KOPT-K1 (cell line): ENCODE measurements around the gene ZNF549.
"Not testable (repeated sequence)": the region's sequence is repeated elsewhere in the genome, so short reads cannot be mapped to it uniquely, and the experiment has no call there.

Experiments
- H3K27ac ChIP-seq: fragments of 200-600 bp; sonication (generic); 2 replicates; pipeline ENCODE4 v1.5.1; 2016; ENCODE audit warnings: antibody characterized with exemption, mild to moderate bottlenecking, low read depth, low read length; ENCODE audit not compliant: poor library complexity, severe bottlenecking
- H3K36me3 ChIP-seq: fragments of 200-600 bp; sonication (generic); 2 replicates; pipeline ENCODE4 v1.5.1; 2017; ENCODE audit warnings: antibody characterized with exemption, mild to moderate bottlenecking, low read length, moderate library complexity; ENCODE audit not compliant: insufficient read depth
- H3K9me3 ChIP-seq: fragments of 200-600 bp; sonication (generic); 2 replicates; pipeline ENCODE4 v1.5.1; 2017; ENCODE audit warnings: antibody characterized with exemption, low read length, mild to moderate bottlenecking; ENCODE audit not compliant: insufficient read depth, poor library complexity, severe bottlenecking

Gene ZNF549

DNA sequence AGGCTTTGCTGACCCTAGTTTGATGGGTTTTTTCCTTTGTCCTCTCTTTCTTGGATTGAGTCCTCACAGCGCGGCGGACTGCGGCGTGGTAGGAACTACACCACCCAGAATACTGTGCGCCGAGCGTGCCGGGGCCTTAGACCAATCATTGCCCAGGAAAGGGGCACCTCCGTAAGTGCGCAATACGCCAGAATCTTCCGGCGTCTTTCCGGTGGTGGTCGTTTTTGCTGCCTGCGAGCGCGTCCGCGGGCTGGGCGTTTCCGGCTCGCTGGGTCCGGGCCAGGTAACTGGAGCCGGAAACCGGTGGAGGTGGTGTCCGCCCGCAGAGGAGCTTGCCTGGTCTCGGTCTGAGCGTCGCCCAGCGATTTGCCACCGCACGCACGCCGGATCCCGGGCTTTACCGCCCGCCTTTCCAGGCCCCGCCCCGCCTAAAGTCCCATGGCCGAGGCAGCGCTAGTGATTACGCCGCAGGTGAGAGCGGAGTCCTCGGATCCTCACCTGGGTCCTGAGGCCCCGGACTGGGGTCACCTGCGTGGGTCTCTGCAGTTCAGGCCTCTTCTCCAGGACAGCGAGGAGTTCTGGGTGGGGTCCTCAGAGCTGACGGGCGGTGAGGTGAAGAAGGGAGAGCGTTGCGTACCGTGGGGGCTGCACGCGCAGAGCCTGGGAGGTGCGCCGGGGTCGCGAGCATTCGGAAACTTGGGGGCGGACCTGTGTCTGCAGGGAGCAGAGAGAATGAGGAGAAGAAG is at the start of gene ZNF549:
TSS of gene ZNF549 (plus strand) at position 221 of the 746 bp plus-strand sequence. CDS start at position 439, 218 bp downstream.
- Histone ChIP-seq H3K27ac (peak within 1 kb of the TSS; percentile 64), H3K9me3 (peaks cover 21% of the 10 kb centered on the region), H3K36me3 (peaks cover 24% of the 10 kb centered on the region)

DNA sequence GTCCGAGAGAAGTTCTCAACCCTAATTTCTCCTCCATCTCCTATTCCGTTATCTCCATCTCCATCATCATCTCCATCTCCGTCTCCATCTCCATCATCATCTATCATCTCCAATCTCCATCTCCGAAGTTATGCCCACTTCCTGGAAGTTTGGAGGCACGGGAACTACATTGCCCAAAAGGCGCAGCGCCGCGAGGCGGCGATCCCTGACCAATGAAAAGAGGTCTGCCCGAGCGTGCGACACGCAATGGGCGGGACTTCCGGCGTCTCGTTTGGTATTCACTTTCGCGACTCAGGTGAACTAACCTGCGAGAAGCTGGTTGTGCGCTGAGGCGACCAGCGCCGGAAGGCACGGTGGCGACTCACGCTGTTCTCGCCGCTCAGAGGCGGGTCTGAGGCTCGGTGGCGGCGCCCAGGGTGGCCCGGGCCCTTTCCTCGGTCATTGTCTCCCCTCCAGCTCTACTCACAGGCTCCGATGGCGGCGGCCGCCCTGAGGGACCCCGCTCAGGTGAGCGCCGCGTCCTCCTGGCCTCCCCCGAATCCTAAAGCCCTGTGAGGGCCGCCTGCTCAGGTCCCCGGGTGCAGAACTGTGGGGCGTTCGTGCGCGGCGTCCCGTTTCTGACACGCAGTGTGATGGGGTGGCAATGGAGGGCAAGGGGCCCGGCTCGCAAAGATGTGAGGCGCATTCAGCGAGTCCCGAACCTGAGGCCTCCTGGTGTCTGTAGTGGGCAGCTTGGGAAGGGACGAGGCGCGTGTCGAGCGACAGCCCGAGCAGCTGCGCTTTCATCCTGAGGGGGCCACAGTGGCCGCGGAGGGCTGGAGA is 39.5 kb upstream of the ZNF549 start, which contains the start of gene ZNF419:
TSS of gene ZNF419 (plus strand) at position 274 of the 822 bp plus-strand sequence. CDS start at position 475, 201 bp downstream.
- peak within 1 kb of the TSS; percentile 57 for H3K27ac ChIP-seq
- H3K9me3 ChIP-seq: not testable (repeated sequence)
- peaks cover 21% of the 10 kb centered on the region for H3K36me3 ChIP-seq

DNA sequence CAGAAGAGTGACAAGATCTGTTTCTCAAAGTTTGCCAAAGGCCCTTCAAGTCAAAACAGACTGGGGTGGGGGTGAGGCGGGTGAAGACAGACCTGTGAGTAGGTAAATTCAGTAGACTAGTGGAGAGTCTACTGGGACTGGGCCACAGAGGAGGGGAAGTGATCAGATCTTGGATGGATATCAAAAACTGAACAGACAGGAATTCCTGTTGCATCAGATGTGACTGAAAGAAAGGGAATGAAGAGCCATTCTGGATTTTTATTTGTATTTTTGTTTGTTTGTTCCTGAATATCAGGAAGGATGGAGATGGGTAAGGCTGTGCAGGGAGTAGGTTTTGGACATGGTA is 38.9 kb upstream of the ZNF549 start:
- H3K27ac ChIP-seq, H3K9me3 ChIP-seq: not testable (repeated sequence)
- peaks cover 27% of the 10 kb centered on the region for H3K36me3 ChIP-seq

- peaks cover 35% of the 10 kb centered on the region for H3K36me3 ChIP-seq
Measured at GRCh38 chr19:57499332-57499679, 27.9 kb upstream of the ZNF549 start.

DNA sequence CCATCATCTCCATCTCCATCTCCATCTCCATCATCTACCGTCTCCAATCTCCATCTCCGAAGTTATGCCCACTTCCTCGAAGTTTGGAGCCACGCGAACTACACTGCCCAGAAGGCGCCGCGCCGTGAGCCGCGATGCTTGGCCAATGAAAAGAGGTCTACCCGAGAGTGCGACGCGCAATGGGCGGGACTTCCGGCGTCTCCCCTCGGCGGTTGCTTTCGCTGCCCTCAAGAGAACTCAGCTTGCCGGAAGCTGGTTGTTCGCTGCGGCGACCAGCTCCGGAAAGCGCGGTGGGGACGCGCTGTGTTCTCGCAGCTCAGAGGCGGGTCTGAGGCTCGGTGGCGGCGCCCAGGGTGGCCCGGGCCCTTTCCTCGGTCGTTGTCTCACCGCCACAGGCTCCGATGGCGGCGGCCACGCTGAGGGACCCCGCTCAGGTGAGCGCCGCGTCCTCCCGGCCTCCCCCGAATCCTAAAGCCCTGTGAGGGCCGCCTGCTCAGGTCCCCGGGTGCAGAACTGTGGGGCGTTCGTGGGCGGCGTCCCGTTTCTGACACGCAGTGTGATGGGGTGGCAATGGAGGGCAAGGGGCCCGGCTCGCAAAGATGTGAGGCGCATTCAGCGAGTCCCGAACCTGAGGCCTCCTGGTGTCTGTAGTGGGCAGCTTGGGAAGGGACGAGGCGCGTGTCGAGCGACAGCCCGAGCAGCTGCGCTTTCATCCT is 27.3 kb upstream of the ZNF549 start, which contains the start of gene ZNF773:
TSS of gene ZNF773 (plus strand) at position 259 of the 716 bp plus-strand sequence. CDS start at position 402, 143 bp downstream.
- Histone ChIP-seq H3K9me3 (peaks cover 43% of the 10 kb centered on the region), H3K27ac (peak within 1 kb of the TSS; percentile 74), H3K36me3 (peaks cover 35% of the 10 kb centered on the region)

More at GRCh38 chr19:57499332-57499679, 27.9 kb upstream of the ZNF549 start:
- not testable (repeated sequence) for H3K27ac ChIP-seq
- H3K9me3 ChIP-seq: peaks cover 40% of the 10 kb centered on the region

DNA sequence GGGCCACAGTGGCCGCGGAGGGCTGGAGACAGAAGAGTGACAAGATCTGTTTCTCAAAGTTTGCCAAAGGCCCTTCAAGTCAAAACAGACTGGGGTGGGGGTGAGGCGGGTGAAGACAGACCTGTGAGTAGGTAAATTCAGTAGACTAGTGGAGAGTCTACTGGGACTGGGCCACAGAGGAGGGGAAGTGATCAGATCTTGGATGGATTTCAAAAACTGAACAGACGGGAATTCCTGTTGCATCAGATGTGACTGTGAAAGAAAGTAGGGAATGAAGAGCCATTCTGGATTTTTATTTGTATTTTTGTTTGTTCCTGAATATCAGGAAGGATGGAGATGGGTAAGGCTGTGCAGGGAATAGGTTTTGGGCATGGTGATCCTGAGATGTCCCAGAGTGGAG is 26.8 kb upstream of the ZNF549 start:
- peaks cover 35% of the 10 kb centered on the region for H3K36me3 ChIP-seq
- peaks cover 44% of the 10 kb centered on the region for H3K9me3 ChIP-seq
- H3K27ac ChIP-seq: peak overlapping the region; percentile 74

DNA sequence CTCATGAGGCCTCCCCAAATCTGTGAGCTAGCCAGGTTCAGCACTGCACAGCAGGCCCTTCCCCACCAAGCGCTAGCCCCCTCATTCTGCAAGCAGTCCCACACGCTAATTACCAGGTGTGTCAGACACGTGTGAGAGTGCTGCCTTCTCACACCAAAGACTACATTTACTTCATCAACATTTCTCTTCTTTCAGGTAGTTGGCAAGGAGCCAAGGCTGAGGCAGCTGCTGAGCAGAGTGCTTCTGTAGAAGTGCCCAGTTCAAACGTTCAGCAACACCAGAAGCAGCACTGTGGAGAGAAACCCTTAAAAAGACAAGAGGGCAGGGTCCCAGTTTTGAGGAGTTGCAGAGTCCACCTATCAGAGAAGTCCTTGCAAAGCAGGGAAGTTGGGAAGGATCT is 21.0 kb upstream of the ZNF549 start:
- peaks cover 78% of the 10 kb centered on the region for H3K36me3 ChIP-seq
- peaks cover 93% of the 10 kb centered on the region for H3K9me3 ChIP-seq

DNA sequence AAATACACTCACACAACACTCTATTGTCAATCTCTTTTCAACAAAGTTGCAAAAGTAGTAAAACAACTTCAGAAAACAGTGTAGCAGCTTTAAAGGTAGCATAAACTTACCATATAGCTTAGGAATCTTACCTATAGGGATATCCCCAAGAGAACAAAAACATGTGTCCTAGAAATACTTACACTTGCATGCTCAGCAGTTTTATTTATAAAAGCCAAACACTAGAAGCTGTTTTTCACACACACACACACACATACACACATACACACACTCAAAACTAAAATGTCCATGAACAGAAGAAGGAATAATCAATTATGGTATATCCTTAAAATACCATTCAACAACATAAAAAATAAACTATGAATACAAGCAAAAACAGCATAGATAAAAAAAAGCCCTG is 15.7 kb upstream of the ZNF549 start:
- H3K9me3 ChIP-seq: peaks cover 96% of the 10 kb centered on the region
- H3K27ac ChIP-seq: no peak overlapping the region
- H3K36me3 ChIP-seq: peaks cover 51% of the 10 kb centered on the region

More for the DNA sequence above, 21.0 kb upstream of the ZNF549 start:
- no peak overlapping the region for H3K27ac ChIP-seq

- Histone ChIP-seq H3K36me3 (peaks cover 43% of the 10 kb centered on the region), H3K27ac (no peak overlapping the region), H3K9me3 (peaks cover 96% of the 10 kb centered on the region)
Measured at GRCh38 chr19:57512845-57513244, 14.3 kb upstream of the ZNF549 start.

DNA sequence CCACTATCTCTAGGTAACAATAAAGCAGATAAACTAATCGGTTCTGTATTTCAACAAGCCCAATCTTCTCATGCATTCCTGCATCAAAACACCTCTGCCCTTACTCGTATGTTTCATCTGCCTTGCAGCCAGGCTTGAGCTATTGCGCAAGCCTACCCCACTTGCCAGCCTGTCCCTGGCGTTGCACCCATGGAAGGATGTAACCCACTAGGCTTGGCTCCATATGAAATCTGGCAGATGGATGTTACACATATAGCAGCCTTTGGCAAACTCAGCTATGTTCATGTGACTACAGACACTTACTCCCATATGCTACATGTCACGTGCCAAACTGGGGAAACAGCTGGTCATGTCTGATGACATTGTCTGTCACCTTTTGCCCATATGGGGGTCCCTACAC is 11.9 kb upstream of the ZNF549 start:
- H3K27ac ChIP-seq: no peak overlapping the region
- H3K36me3 ChIP-seq: peaks cover 24% of the 10 kb centered on the region; the same call in 1 of the 2 replicates
- H3K9me3 ChIP-seq: peaks cover 82% of the 10 kb centered on the region

DNA sequence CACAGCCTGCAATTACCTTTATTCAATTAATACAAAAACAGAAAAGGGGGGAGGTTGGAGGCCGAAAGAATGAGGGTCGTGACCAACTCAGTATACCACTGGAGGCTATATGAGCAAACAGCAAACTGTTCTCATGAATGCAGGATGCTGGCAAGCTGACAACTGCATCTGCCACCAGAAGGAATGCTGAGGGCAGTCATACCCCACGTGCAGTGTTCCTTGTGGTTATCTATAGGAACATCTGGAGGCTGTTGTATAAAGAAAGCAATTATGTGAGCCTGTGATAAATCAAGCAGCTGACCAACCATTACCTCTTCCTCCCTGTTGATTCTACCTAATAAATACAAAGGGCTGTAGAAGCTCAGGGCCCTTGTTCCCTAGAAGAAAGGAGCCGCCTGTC is 9.1 kb upstream of the ZNF549 start:
- peaks cover 22% of the 10 kb centered on the region; the same call in 1 of the 2 replicates for H3K36me3 ChIP-seq

DNA sequence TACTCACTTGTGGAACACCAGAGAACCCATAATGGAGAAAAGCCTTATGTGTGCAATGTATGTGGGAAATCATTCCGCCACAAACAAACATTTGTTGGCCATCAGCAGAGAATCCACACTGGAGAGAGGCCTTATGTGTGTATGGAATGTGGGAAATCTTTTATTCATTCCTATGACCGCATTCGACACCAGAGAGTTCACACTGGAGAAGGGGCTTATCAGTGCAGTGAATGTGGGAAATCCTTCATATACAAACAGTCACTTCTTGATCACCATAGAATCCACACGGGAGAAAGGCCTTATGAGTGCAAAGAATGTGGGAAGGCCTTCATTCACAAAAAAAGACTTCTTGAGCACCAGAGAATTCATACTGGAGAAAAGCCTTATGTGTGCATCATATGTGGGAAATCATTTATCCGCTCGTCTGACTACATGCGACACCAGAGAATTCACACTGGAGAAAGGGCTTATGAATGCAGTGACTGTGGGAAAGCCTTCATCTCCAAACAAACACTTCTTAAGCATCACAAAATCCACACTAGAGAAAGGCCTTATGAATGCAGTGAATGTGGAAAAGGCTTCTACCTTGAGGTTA is 10.9 kb downstream of the ZNF549 start:
- H3K36me3 ChIP-seq: peaks cover 100% of the 10 kb centered on the region
- no peak overlapping the region for H3K27ac ChIP-seq
- peaks cover 100% of the 10 kb centered on the region for H3K9me3 ChIP-seq

More for the DNA sequence above, 9.1 kb upstream of the ZNF549 start:
- peaks cover 59% of the 10 kb centered on the region for H3K9me3 ChIP-seq
- not testable (repeated sequence) for H3K27ac ChIP-seq

DNA sequence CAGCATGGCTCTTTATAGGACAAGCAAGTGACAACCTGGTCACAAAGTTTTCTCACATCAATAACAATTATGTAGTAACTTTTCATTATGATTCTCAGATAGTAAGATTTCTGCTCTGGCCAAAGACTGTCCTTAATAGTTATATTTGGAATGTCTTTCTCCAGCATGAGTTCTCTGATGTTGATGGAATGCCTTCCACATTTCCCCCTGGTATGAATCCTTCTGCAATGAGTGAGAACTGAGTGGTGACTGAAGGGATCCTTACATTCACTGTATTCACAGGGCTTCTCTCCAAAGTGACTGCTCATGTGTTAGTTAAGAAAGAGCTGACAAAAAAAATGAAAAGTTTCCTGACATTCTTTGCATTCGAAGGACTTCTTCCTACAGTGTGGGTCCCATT is 19.4 kb downstream of the ZNF549 start:
- H3K36me3 ChIP-seq: peaks cover 100% of the 10 kb centered on the region
- H3K27ac ChIP-seq: no peak overlapping the region
- H3K9me3 ChIP-seq: peaks cover 89% of the 10 kb centered on the region

GRCh38 chr19:57552432-57552831 is 25.3 kb downstream of the ZNF549 start:
- Histone ChIP-seq H3K9me3 (peaks cover 63% of the 10 kb centered on the region), H3K36me3 (peaks cover 96% of the 10 kb centered on the region), H3K27ac (no peak overlapping the region)
